HG03457 (cell line): Measurements from ENCODE around the gene C10orf53.
"Not testable (repeated sequence)": the region's sequence is repeated elsewhere in the genome, so short reads cannot be mapped to it uniquely, and the experiment has no call there.

Source experiments
- ATAC-seq: cut with Tn5 transposase; IDR thresholded peaks from one replicate; pipeline ENCODE4 v1.9.1; 2021; ENCODE audit warnings: moderate number of reproducible peaks; ENCODE audit not compliant: unreplicated experiment

Gene C10orf53

GRCh38 chr10:49652421-49653272 is 26.8 kb upstream of the C10orf53 start:
- ATAC-seq = no peak

- ATAC-seq = no peak
Measured at GRCh38 chr10:49653273-49653929, 26.1 kb upstream of the C10orf53 start.

- no peak for ATAC-seq
Measured at GRCh38 chr10:49654036-49654693, 25.3 kb upstream of the C10orf53 start.

GRCh38 chr10:49655099-49655498 is 24.4 kb upstream of the C10orf53 start:
- ATAC-seq = no peak

GRCh38 chr10:49656845-49657493 is 22.5 kb upstream of the C10orf53 start:
- no peak for ATAC-seq

GRCh38 chr10:49657606-49658005 is 21.8 kb upstream of the C10orf53 start:
- ATAC-seq = no peak

GRCh38 chr10:49661140-49661856 is 18.2 kb upstream of the C10orf53 start:
- no peak for ATAC-seq

GRCh38 chr10:49662169-49662830 is 17.2 kb upstream of the C10orf53 start:
- ATAC-seq = no peak

GRCh38 chr10:49663596-49663995 is 15.9 kb upstream of the C10orf53 start:
- no peak for ATAC-seq

GRCh38 chr10:49664006-49664841 is 15.2 kb upstream of the C10orf53 start:
- no peak for ATAC-seq

GRCh38 chr10:49664842-49665355 is 14.6 kb upstream of the C10orf53 start:
- ATAC-seq = no peak

- no peak for ATAC-seq
Measured at GRCh38 chr10:49666054-49666615, 13.3 kb upstream of the C10orf53 start.

- no peak for ATAC-seq
Measured at GRCh38 chr10:49666685-49667084, 12.8 kb upstream of the C10orf53 start.

GRCh38 chr10:49667991-49668390 is 11.5 kb upstream of the C10orf53 start:
- ATAC-seq = no peak

GRCh38 chr10:49668684-49669083 is 10.8 kb upstream of the C10orf53 start:
- no peak for ATAC-seq

GRCh38 chr10:49678827-49679479 is 498 bp upstream of the C10orf53 start:
- no peak for ATAC-seq

- ATAC-seq = not testable (repeated sequence)
Measured at GRCh38 chr10:49682449-49682848, 3.0 kb downstream of the C10orf53 start.

GRCh38 chr10:49682879-49683278 is 3.4 kb downstream of the C10orf53 start:
- ATAC-seq = no peak
